ENCODE data around the gene LASP1.

- TF ChIP-seq EZH2 (IDR thresholded peaks at IDR 0.05; ENCODE audit: insufficient read depth, poor library complexity, severe bottlenecking) = no peak
- TF ChIP-seq EZH2phosphoT487 (IDR thresholded peaks at IDR 0.05; ENCODE audit: insufficient read depth, low read depth) = no peak
Measured at GRCh38 chr17:38908676-38909181, 38.9 kb downstream of the LASP1 start.

Data from GM23248 (cell line).